ENCODE measurements around the gene FARP2. TPM values are rescaled to one million over a fixed set of nuclear protein-coding genes. Genes with fewer than 3 reads are reported as not detected.

The FARP2 gene
- total and polyA plus RNA-seq, 2 of the 13 experiments (the other 11 are each of a cell fraction or from before 2014, with no cell fraction given): 28.0 to 45.4 TPM

DNA sequence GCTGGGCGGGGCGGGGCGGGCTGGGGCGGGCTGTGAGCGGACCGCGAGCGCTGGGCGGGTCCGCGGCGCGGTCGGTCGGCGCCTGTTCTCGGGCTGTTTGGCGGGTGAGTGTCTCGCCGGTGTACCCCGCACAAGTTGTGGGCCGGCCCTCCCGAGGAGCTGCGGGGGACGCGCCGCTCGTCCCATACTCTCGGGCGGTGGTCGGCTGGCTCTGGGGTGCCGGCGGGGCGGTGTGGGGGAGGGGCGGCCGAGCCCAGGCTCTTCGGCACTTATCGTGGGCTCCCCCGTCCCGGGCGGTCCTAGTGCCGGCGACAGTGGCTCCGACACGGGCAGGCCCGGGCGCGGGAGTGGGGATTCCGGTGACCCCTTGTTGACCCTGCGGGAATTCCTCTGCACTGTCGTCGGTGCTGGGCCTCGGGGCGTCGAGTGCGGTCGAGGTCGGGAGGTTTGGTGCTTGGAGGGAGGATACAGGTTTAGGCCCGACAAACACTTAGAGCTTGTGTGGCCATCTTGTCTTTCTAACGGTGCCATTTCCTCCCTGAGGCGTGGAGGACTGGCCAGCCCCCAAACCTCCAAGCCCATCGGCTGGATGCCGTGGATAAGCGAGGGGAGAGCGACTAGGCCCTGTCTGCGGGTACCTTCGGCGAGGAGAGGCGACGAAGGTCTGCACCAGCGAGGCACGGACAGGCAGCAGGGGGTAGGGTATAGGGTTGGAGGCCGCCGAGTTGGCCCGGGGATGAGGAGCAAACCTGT, 40.0 kb upstream of the FARP2 start, which contains the start of gene SEPTIN2 (continued):
- TF ChIP-seq ZNF264 (CRISPR knock-in tag; IDR thresholded peaks at IDR 0.05) (0 out of 2 replicates have a peak, but pooled peaks have one; percentile 49), ZSCAN20 (CRISPR knock-in tag; IDR thresholded peaks at IDR 0.05; ENCODE audit: borderline replicate concordance) (peak; percentile 44), ZNF772 (CRISPR knock-in tag; IDR thresholded peaks at IDR 0.05) (0 out of 2 replicates have a peak, but pooled peaks have one; percentile 89), POLR2AphosphoS5 (IDR thresholded peaks at IDR 0.05; ENCODE audit: low read depth, low read length) (no peak; the same call in 1 of the 2 replicates), ZNF547 (CRISPR knock-in tag; IDR thresholded peaks at IDR 0.05) (peak; percentile 11; the same call in 1 of the 2 replicates), IKZF1 (IDR thresholded peaks at IDR 0.05) (no peak), NFRKB (IDR thresholded peaks at IDR 0.05) (peak; percentile 43; the same call in 1 of the 2 replicates), PPARG (CRISPR knock-in tag; conservative IDR thresholded peaks at IDR 0.05) (0 out of 2 replicates have a peak, but pooled peaks have one; percentile 16), HNF4G (IDR thresholded peaks at IDR 0.05; ENCODE audit: borderline replicate concordance, low read depth, low read length) (0 out of 2 replicates have a peak, but pooled peaks have one; percentile 9), HNF4G (CRISPR knock-in tag; IDR thresholded peaks at IDR 0.05; ENCODE audit: borderline replicate concordance, low read depth) (peak; percentile 68), ZNF770 (CRISPR knock-in tag; IDR thresholded peaks at IDR 0.05) (0 out of 2 replicates have a peak, but pooled peaks have one; percentile 2), RFX5 (IDR thresholded peaks at IDR 0.05; ENCODE audit: low read depth, low read length) (no peak), RFXANK (CRISPR knock-in tag; IDR thresholded peaks at IDR 0.05) (no peak), ESRRA (CRISPR knock-in tag; IDR thresholded peaks at IDR 0.05; ENCODE audit: low read depth) (no peak), HMG20A (CRISPR knock-in tag; IDR thresholded peaks at IDR 0.05; ENCODE audit: borderline replicate concordance) (no peak), THAP7 (CRISPR knock-in tag; IDR thresholded peaks at IDR 0.05) (no peak; the same call in 1 of the 2 replicates), ZNF44 (CRISPR knock-in tag; IDR thresholded peaks at IDR 0.05) (no peak), ZNF281 (CRISPR knock-in tag; IDR thresholded peaks at IDR 0.05; ENCODE audit: borderline replicate concordance) (peak; percentile 92), MTF1 (CRISPR knock-in tag; IDR thresholded peaks at IDR 0.05) (peak; percentile 41; the same call in 1 of the 2 replicates)
- TF ChIP-seq, protein P1, sequence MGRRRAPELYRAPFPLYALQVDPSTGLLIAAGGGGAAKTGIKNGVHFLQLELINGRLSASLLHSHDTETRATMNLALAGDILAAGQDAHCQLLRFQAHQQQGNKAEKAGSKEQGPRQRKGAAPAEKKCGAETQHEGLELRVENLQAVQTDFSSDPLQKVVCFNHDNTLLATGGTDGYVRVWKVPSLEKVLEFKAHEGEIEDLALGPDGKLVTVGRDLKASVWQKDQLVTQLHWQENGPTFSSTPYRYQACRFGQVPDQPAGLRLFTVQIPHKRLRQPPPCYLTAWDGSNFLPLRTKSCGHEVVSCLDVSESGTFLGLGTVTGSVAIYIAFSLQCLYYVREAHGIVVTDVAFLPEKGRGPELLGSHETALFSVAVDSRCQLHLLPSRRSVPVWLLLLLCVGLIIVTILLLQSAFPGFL (CRISPR knock-in tag; IDR thresholded peaks at IDR 0.05): 0 out of 2 replicates have a peak, but pooled peaks have one; percentile 58
- TF ChIP-seq, protein P2, sequence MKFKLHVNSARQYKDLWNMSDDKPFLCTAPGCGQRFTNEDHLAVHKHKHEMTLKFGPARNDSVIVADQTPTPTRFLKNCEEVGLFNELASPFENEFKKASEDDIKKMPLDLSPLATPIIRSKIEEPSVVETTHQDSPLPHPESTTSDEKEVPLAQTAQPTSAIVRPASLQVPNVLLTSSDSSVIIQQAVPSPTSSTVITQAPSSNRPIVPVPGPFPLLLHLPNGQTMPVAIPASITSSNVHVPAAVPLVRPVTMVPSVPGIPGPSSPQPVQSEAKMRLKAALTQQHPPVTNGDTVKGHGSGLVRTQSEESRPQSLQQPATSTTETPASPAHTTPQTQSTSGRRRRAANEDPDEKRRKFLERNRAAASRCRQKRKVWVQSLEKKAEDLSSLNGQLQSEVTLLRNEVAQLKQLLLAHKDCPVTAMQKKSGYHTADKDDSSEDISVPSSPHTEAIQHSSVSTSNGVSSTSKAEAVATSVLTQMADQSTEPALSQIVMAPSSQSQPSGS (CRISPR knock-in tag; IDR thresholded peaks at IDR 0.05): peak; percentile 36; the same call in 1 of the 2 replicates

Data from HepG2 (cell line).